HepG2 (cell line): Measurements from ENCODE around the gene CHRNB2. TPM values are rescaled to one million over a fixed set of nuclear protein-coding genes. Genes with fewer than 3 reads are reported as not detected.
A peak's percentile ranks its signal among the peaks of the same experiment; 100 is the strongest.

Experiments used
- ARID2 ChIP-seq: sonication (generic); formaldehyde crosslinking; IDR thresholded peaks from 2 replicates; pipeline ENCODE4 v1.8.1; 2022; ENCODE audit warnings: mild to moderate bottlenecking, missing genetic modification reagents, borderline replicate concordance
- ARNTL ChIP-seq: sonication (generic); formaldehyde crosslinking; IDR thresholded peaks from 2 replicates; pipeline ENCODE4 v1.4.0; 2020; ENCODE audit warnings: mild to moderate bottlenecking, missing genetic modification reagents
- ATF7-NPFF ChIP-seq: sonication (generic); formaldehyde crosslinking; IDR thresholded peaks from 2 replicates; pipeline ENCODE4 v1.8.1; 2023; ENCODE audit warnings: mild to moderate bottlenecking, low read depth, missing genetic modification reagents, moderate library complexity
- GLI4 ChIP-seq: sonication (generic); formaldehyde crosslinking; IDR thresholded peaks from 2 replicates; pipeline ENCODE4 v1.5.1; 2020; ENCODE audit warnings: missing genetic modification reagents, mild to moderate bottlenecking, moderate library complexity, borderline replicate concordance
- HNF1A ChIP-seq, 2 experiments: sonication (generic) in 1 of 2; formaldehyde crosslinking in 1 of 2; IDR thresholded peaks; 2 replicates each; pipeline versions ENCODE4 v1.4.0 to v1.6.1; 2016 to 2020; ENCODE audit warnings: borderline replicate concordance in 1 of 2, low read depth in 1 of 2, mild to moderate bottlenecking in 1 of 2, missing genetic modification reagents in 1 of 2
- IRF1 ChIP-seq: sonication (generic); formaldehyde crosslinking; IDR thresholded peaks from 2 replicates; pipeline ENCODE4 v1.4.0; 2020; ENCODE audit warnings: low read depth, mild to moderate bottlenecking, missing genetic modification reagents
- PRDM4 ChIP-seq: sonication (generic); formaldehyde crosslinking; IDR thresholded peaks from 2 replicates; pipeline ENCODE4 v1.9.0; 2021; ENCODE audit warnings: missing genetic modification reagents, borderline replicate concordance
- RNF2 ChIP-seq: fragments of 450-650 bp; conservative IDR thresholded peaks from 2 replicates; pipeline ENCODE4 v1.6.1; 2016; ENCODE audit warnings: low read depth
- TEF ChIP-seq: sonication (generic); formaldehyde crosslinking; IDR thresholded peaks from 2 replicates; pipeline ENCODE4 v1.5.0; 2020; ENCODE audit warnings: missing genetic modification reagents
- ZNF142 ChIP-seq: sonication (generic); formaldehyde crosslinking; IDR thresholded peaks from 2 replicates; pipeline ENCODE4 v1.4.0; 2020; ENCODE audit warnings: missing genetic modification reagents
- ZNF383 ChIP-seq: sonication (generic); formaldehyde crosslinking; IDR thresholded peaks from 2 replicates; pipeline ENCODE4 v1.4.0; 2020; ENCODE audit warnings: missing genetic modification reagents, mild to moderate bottlenecking, borderline replicate concordance
- polyA plus RNA-seq, 8 experiments: library from polyadenylated mRNA; depleted of rRNA in 3 of 8; stranded (reverse) in 7 of 8; unstranded in 1 of 8; fragments of >200 nt; fragmentation: Illumina TruSeq in 4 of 8; extraction: Trizol in 4 of 8; gene quantifications; 2 replicates each; pipeline versions ENCODE4 v1.2.1 to v1.2.3, GENCODE V29; 2011 to 2016; ENCODE audit warnings: low read depth in 4 of 8, missing spikeins in 1 of 8, mixed read lengths in 1 of 8; ENCODE audit not compliant: insufficient read depth in 1 of 8
- total RNA-seq, 5 experiments: library from RNA; depleted of rRNA; stranded (reverse); fragments of >200 nt; fragmentation: Illumina TruSeq; extraction: Trizol; gene quantifications; 2 replicates each; pipeline ENCODE4 v1.2.3, GENCODE V29; 2016; ENCODE audit warnings: low read depth in 1 of 5

Gene CHRNB2
- total and polyA plus RNA-seq, 2 of the 13 experiments (the other 11 are each of a cell fraction or from before 2014, with no cell fraction given) = 0.03 to 0.07 TPM

- peak; percentile 95 for TF ChIP-seq ZNF142 (CRISPR knock-in tag)
- peak; percentile 96 for TF ChIP-seq ATF7-NPFF
- peak; percentile 84 for TF ChIP-seq TEF (CRISPR knock-in tag)
- TF ChIP-seq PRDM4 (CRISPR knock-in tag) = peak; percentile 89
- TF ChIP-seq ARID2 (CRISPR knock-in tag) = 0 out of 2 replicates have a peak, but pooled peaks have one; percentile 60
- TF ChIP-seq HNF1A (IDR thresholded peaks at IDR 0.05; ENCODE audit: low read depth) = no peak
- TF ChIP-seq HNF1A (CRISPR knock-in tag; IDR thresholded peaks at IDR 0.05; ENCODE audit: borderline replicate concordance) = no peak
- TF ChIP-seq RNF2 = no peak
- no peak for TF ChIP-seq IRF1 (CRISPR knock-in tag)
- TF ChIP-seq GLI4 (CRISPR knock-in tag) = peak; percentile 94; the same call in 1 of the 2 replicates
- TF ChIP-seq ZNF383 (CRISPR knock-in tag) = no peak
- peak; percentile 83 for TF ChIP-seq ARNTL (CRISPR knock-in tag)
These were observed at the start of gene CHRNB2 (continued) for GRCh38 chr1:154567386-154568156.
